ENCODE measurements around the gene KCMF1. TPM values are rescaled to one million over a fixed set of nuclear protein-coding genes. Genes with fewer than 3 reads are reported as not detected.
A peak's percentile ranks its signal among the peaks of the same experiment; 100 is the strongest.

KCMF1 gene
- total and polyA plus RNA-seq, 7 donors = 74.6 to 374 (median 148) TPM

GRCh38 chr2:85024372-85025047, 53.5 kb downstream of the KCMF1 start:
- intact Hi-C loops (cut with DNase I) = no loop called here
- TF ChIP-seq, protein P1, sequence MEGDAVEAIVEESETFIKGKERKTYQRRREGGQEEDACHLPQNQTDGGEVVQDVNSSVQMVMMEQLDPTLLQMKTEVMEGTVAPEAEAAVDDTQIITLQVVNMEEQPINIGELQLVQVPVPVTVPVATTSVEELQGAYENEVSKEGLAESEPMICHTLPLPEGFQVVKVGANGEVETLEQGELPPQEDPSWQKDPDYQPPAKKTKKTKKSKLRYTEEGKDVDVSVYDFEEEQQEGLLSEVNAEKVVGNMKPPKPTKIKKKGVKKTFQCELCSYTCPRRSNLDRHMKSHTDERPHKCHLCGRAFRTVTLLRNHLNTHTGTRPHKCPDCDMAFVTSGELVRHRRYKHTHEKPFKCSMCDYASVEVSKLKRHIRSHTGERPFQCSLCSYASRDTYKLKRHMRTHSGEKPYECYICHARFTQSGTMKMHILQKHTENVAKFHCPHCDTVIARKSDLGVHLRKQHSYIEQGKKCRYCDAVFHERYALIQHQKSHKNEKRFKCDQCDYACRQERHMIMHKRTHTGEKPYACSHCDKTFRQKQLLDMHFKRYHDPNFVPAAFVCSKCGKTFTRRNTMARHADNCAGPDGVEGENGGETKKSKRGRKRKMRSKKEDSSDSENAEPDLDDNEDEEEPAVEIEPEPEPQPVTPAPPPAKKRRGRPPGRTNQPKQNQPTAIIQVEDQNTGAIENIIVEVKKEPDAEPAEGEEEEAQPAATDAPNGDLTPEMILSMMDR (IDR thresholded peaks at IDR 0.05) = no peak
- no peak for DNase-seq
- Histone ChIP-seq H3K36me3 (ENCODE audit: insufficient read depth in 1 of 2, low read depth in 1 of 2) (peaks cover 0 to 17% of the 10 kb centered on the region in 2 donors), H3K27me3 (ENCODE audit: insufficient read depth in 3 of 3, low read length in 2 of 3) (no peaks in the 10 kb centered on the region), H3K4me1 (no peaks in the 10 kb centered on the region), H3K27ac (no peak overlapping the region), H3K4me3 (no peak overlapping the region), H3K9me3 (no peaks in the 10 kb centered on the region)
- ATAC-seq = no peak
- WGBS, 3 donors = 84 to 92% (median 84%) methylated on average over 8 of the region's 8 CpGs

DNA sequence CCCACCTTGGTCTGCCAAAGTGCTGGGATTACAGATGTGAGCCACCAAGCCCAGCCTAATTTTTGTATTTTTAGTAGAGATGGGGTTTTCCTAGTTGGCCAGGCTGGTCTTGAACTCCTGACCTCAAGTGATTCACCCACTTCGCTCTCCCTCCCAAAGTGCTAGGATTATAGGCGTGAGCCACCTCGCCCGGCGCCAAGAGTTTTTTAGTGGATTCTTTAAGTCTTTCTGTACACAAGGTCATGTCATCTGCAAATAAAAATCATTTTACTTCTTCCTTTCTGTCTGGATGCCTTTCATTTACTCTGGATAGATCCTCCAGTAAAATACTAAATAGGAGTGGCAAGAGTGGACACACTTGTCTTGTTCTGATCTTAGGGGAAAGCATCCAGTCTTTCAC, 61.7 kb downstream of the KCMF1 start:
- intact Hi-C loops (cut with DNase I) = no loop called here
- H3K9me3 ChIP-seq = no peaks in the 10 kb centered on the region
- no peak overlapping the region for H3K4me3 ChIP-seq
- H3K27me3 ChIP-seq (ENCODE audit: insufficient read depth in 3 of 3, low read length in 2 of 3) = no peaks in the 10 kb centered on the region
- TF ChIP-seq, protein P1 (IDR thresholded peaks at IDR 0.05) = no peak
- ATAC-seq = no peak
- no peaks in the 10 kb centered on the region for H3K4me1 ChIP-seq
- H3K36me3 ChIP-seq (ENCODE audit: insufficient read depth in 1 of 2, low read depth in 1 of 2) = peaks cover 0 to 61% of the 10 kb centered on the region in 2 donors
- DNase-seq = no peak
- whole genome bisulfite sequencing, 3 donors = 98 to 99% (median 99%) methylated on average over 5 of the region's 5 CpGs
- no peak overlapping the region for H3K27ac ChIP-seq

DNA sequence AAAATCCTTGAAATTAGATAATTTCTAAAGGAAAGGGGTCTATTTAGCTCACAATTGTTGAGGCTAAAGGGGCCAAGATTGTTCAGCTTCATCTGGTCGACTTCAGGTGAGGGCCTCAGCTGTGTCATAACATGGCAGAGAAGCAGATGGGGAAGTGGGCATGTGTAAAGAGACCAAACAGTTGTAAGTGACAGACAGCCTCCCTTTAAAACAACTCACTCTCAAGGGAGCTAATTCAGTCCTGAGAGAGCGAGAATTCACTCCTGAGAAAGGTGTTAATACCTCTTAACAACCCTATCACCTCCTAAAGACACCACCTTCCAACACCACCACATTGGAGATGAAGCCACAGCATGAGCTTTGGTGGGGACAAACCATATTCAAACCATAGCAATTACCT, 62.4 kb downstream of the KCMF1 start:
- H3K4me1 ChIP-seq = no peaks in the 10 kb centered on the region
- ATAC-seq = peak in 1 of 4 donors; percentile 18

DNA sequence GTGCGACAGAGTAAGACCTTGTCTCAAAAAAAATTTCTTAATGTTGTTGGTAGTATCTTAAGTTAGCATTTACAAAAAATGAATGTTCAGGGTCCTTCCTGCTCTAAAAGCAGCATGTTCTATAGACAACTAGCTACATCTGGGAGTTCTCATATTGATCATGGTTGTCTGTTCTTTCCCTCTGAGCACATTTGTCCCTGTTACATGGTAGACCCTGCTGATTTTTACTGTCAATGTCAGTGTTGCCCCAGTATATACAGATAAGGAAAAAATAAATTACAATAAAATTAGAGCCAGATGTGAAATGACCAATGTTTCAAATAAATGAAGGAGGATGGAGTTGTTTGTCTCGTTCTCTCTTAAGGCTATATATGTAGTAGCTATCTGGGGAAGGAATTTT, 63.2 kb downstream of the KCMF1 start:
- Histone ChIP-seq H3K27ac (no peak overlapping the region), H3K27me3 (ENCODE audit: insufficient read depth in 3 of 3, low read length in 2 of 3) (no peaks in the 10 kb centered on the region), H3K4me3 (no peak overlapping the region), H3K9me3 (no peaks in the 10 kb centered on the region), H3K36me3 (ENCODE audit: insufficient read depth in 1 of 2, low read depth in 1 of 2) (peaks cover 0 to 58% of the 10 kb centered on the region in 2 donors), H3K4me1 (no peaks in the 10 kb centered on the region)
- TF ChIP-seq, protein P1 (IDR thresholded peaks at IDR 0.05) = no peak
- 86 to 97% (median 95%) methylated on average over 2 of the region's 2 CpGs for WGBS, 3 donors
- DNase-seq = no peak
- ATAC-seq = no peak
- intact Hi-C loops (cut with DNase I) = no loop called here

More for the DNA sequence above, 62.4 kb downstream of the KCMF1 start:
- 78 to 80% (median 78%) methylated on average over 2 of the region's 2 CpGs for WGBS, 3 donors
- H3K4me3 ChIP-seq = no peak overlapping the region
- H3K36me3 ChIP-seq (ENCODE audit: insufficient read depth in 1 of 2, low read depth in 1 of 2) = peaks cover 0 to 62% of the 10 kb centered on the region in 2 donors
- intact Hi-C loops (cut with DNase I) = no loop called here
- no peaks in the 10 kb centered on the region for H3K27me3 ChIP-seq (ENCODE audit: insufficient read depth in 3 of 3, low read length in 2 of 3)
- DNase-seq = no peak
- TF ChIP-seq, protein P1 (IDR thresholded peaks at IDR 0.05) = no peak
- H3K9me3 ChIP-seq = no peaks in the 10 kb centered on the region
- no peak overlapping the region for H3K27ac ChIP-seq

GRCh38 chr2:85037622-85038021, 66.7 kb downstream of the KCMF1 start:
- 77 to 93% (median 78%) methylated on average over 7 of the region's 7 CpGs for WGBS, 3 donors
- Histone ChIP-seq H3K4me1 (peaks cover 7% of the 10 kb centered on the region), H3K4me3 (no peak overlapping the region), H3K27me3 (ENCODE audit: insufficient read depth in 3 of 3, low read length in 2 of 3) (no peaks in the 10 kb centered on the region), H3K27ac (no peak overlapping the region), H3K9me3 (no peaks in the 10 kb centered on the region), H3K36me3 (ENCODE audit: insufficient read depth in 1 of 2, low read depth in 1 of 2) (peaks cover 0 to 46% of the 10 kb centered on the region in 2 donors)
- ATAC-seq (no peak), DNase-seq (no peak)
- TF ChIP-seq, protein P1 (IDR thresholded peaks at IDR 0.05) = no peak
- intact Hi-C loops (cut with DNase I) = no loop called here

All from psoas muscle (tissue), 8 donors.